GM19372 (cell line): Measurements from ENCODE around the gene SUV39H1.

Experiments
- ATAC-seq: cut with Tn5 transposase; IDR thresholded peaks from one replicate; pipeline ENCODE4 v1.9.1; 2021; ENCODE audit warnings: mild to moderate bottlenecking, low read depth, moderate library complexity; ENCODE audit not compliant: unreplicated experiment

Gene SUV39H1

GRCh38 chrX:48752498-48752897 is 56.0 kb downstream of the SUV39H1 start:
- ATAC-seq: no peak

GRCh38 chrX:48753708-48754228 is 57.2 kb downstream of the SUV39H1 start:
- no peak for ATAC-seq

DNA sequence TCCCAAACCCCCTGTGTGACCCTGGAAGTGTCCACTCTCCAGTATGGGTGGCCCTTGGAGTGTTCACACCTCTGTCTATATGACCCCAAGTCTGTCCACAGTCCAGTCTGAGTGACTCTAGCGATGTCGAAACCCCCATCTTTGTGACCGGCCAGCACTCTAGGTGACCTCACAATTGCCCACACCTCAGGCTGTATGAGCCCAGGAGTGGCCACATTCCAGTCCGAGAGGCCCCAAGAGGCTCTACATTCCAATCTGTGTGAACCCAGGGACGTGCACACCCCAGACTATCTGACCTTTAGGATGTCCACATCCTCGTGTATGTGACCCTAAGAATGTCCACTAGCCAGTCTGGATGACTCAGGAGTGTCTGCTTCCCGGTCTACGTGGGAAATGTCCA is 57.7 kb downstream of the SUV39H1 start:
- ATAC-seq: no peak
